HEK293 (cell line): ENCODE measurements around the gene PANX2.

Experiments
- GLIS1 ChIP-seq: fragments of 450-650 bp; formaldehyde crosslinking; IDR thresholded peaks from 2 replicates; pipeline ENCODE4 v1.5.1; 2016; ENCODE audit warnings: missing biosample characterization, missing genetic modification characterization
- HOXC10 ChIP-seq: sonication (generic); formaldehyde crosslinking; IDR thresholded peaks from 2 replicates; pipeline ENCODE4 v1.8.1; 2023; ENCODE audit warnings: mild to moderate bottlenecking, missing genetic modification reagents
- HOXD13 ChIP-seq: sonication (generic); formaldehyde crosslinking; IDR thresholded peaks from 2 replicates; pipeline ENCODE4 v1.8.0; 2022; ENCODE audit warnings: missing genetic modification reagents, borderline replicate concordance
- IKZF3 ChIP-seq: fragments of 450-650 bp; IDR thresholded peaks from 2 replicates; pipeline ENCODE4 v1.5.0; 2018; ENCODE audit warnings: missing biosample characterization, mild to moderate bottlenecking, missing genetic modification characterization, moderate library complexity
- ZNF138 ChIP-seq: fragments of 450-650 bp; formaldehyde crosslinking; IDR thresholded peaks from 2 replicates; pipeline ENCODE4 v1.5.1; 2016; ENCODE audit warnings: missing biosample characterization, missing genetic modification characterization, borderline replicate concordance
- ZNF169 ChIP-seq: fragments of 450-650 bp; formaldehyde crosslinking; IDR thresholded peaks from 2 replicates; pipeline ENCODE4 v1.5.1; 2016; ENCODE audit warnings: missing biosample characterization, missing genetic modification characterization
- ZNF174 ChIP-seq: fragments of 450-650 bp; formaldehyde crosslinking; IDR thresholded peaks from 2 replicates; pipeline ENCODE4 v1.5.0; 2017; ENCODE audit warnings: missing biosample characterization, mild to moderate bottlenecking, missing genetic modification characterization
- ZNF211 ChIP-seq: fragments of 450-650 bp; formaldehyde crosslinking; IDR thresholded peaks from 2 replicates; pipeline ENCODE4 v1.5.1; 2016; ENCODE audit warnings: low read depth, missing biosample characterization, missing genetic modification characterization
- ZNF239 ChIP-seq: fragments of 450-650 bp; formaldehyde crosslinking; IDR thresholded peaks from 2 replicates; pipeline ENCODE4 v1.5.1; 2016; ENCODE audit warnings: missing biosample characterization, missing genetic modification characterization
- ZNF302 ChIP-seq: fragments of 450-650 bp; formaldehyde crosslinking; IDR thresholded peaks from 2 replicates; pipeline ENCODE4 v1.5.1; 2016; ENCODE audit warnings: missing biosample characterization, missing genetic modification characterization, low read depth
- ZNF354C ChIP-seq: fragments of 450-650 bp; formaldehyde crosslinking; IDR thresholded peaks from 2 replicates; pipeline ENCODE4 v1.5.1; 2016; ENCODE audit warnings: missing biosample characterization, missing genetic modification characterization, low read depth, borderline replicate concordance
- ZNF560 ChIP-seq: fragments of 450-650 bp; formaldehyde crosslinking; IDR thresholded peaks from 2 replicates; pipeline ENCODE4 v1.5.1; 2017; ENCODE audit warnings: missing biosample characterization, missing genetic modification characterization, borderline replicate concordance
- ZNF626 ChIP-seq: fragments of 450-650 bp; sonication (Bioruptor Pico); formaldehyde crosslinking; IDR thresholded peaks from 2 replicates; pipeline ENCODE4 v1.5.1; 2018; ENCODE audit warnings: missing biosample characterization, missing genetic modification characterization, inconsistent platforms
- ZNF660 ChIP-seq: fragments of 450-650 bp; IDR thresholded peaks from 2 replicates; pipeline ENCODE4 v1.5.1; 2018; ENCODE audit warnings: missing biosample characterization, mild to moderate bottlenecking, missing genetic modification characterization
- ZNF677 ChIP-seq: fragments of 450-650 bp; IDR thresholded peaks from 2 replicates; pipeline ENCODE4 v1.5.0; 2018; ENCODE audit warnings: missing biosample characterization, mild to moderate bottlenecking, missing genetic modification characterization, moderate library complexity
- ZNF843 ChIP-seq: fragments of 450-650 bp; formaldehyde crosslinking; IDR thresholded peaks from 2 replicates; pipeline ENCODE4 v1.5.1; 2016; ENCODE audit warnings: missing biosample characterization, missing genetic modification characterization
- TF ChIP-seq, protein P1 (sequence below): fragments of 450-650 bp; formaldehyde crosslinking; IDR thresholded peaks from 2 replicates; pipeline ENCODE4 v1.5.1; 2016; ENCODE audit warnings: missing biosample characterization, missing genetic modification characterization, low read depth
- TF ChIP-seq, protein P2 (sequence below): fragments of 450-650 bp; IDR thresholded peaks from 2 replicates; pipeline ENCODE4 v1.5.1; 2018; ENCODE audit warnings: missing biosample characterization, mild to moderate bottlenecking, missing genetic modification characterization
- TF ChIP-seq, protein P3 (sequence below): sonication (generic); formaldehyde crosslinking; IDR thresholded peaks from 2 replicates; pipeline ENCODE4 v1.8.1; 2022; ENCODE audit warnings: mild to moderate bottlenecking, moderate library complexity, missing genetic modification reagents
- TF ChIP-seq, protein P4 (sequence below): fragments of 450-650 bp; formaldehyde crosslinking; optimal IDR thresholded peaks from 2 replicates; pipeline ENCODE3; 2016; ENCODE audit warnings: missing biosample characterization, mild to moderate bottlenecking, missing genetic modification characterization
- TF ChIP-seq, protein P5 (sequence below): fragments of 450-650 bp; formaldehyde crosslinking; IDR thresholded peaks from 2 replicates; pipeline ENCODE4 v1.5.1; 2016; ENCODE audit warnings: missing biosample characterization, missing genetic modification characterization

The PANX2 gene

DNA sequence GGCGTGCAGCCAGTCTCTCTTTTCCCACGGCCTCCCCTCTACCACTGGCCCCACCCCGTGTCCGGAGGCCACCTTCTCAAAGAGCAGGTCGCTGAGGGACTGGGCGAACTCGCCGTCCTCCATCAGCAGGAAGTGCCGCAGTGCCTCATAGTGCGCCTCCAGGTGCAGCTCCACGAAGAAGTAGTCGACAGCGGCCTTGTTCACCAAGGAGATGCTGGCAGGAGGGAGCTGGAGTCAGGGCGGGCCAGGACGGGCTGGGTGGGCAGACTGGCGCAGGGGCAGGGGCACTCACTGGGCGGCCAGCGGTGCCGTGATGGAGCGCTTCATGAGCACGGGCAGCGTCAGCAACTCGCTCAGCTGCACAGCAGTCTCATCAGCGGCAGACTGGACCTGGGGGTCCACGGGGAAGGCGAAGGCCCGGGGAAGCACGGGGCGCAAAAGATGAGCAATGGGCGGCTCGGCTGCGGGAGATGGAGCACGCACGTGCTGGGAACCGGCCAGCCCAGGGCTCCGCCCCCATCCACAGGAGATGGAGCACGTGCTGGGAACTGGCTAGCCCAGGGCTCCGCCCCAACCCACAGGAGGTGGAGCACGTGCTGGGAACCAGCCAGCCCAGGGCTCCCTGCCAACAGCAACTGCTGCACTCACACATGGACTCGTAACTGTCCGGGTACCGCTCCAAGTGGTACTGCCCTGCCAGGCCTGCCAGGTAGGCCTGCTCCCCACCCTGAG lies 48.6 kb downstream of the PANX2 start (continued):
- TF ChIP-seq, protein P1, sequence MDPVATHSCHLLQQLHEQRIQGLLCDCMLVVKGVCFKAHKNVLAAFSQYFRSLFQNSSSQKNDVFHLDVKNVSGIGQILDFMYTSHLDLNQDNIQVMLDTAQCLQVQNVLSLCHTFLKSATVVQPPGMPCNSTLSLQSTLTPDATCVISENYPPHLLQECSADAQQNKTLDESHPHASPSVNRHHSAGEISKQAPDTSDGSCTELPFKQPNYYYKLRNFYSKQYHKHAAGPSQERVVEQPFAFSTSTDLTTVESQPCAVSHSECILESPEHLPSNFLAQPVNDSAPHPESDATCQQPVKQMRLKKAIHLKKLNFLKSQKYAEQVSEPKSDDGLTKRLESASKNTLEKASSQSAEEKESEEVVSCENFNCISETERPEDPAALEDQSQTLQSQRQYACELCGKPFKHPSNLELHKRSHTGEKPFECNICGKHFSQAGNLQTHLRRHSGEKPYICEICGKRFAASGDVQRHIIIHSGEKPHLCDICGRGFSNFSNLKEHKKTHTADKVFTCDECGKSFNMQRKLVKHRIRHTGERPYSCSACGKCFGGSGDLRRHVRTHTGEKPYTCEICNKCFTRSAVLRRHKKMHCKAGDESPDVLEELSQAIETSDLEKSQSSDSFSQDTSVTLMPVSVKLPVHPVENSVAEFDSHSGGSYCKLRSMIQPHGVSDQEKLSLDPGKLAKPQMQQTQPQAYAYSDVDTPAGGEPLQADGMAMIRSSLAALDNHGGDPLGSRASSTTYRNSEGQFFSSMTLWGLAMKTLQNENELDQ (tag by site-specific recombination), result no peak
- no peak for TF ChIP-seq ZNF169 (tag by site-specific recombination)
- TF ChIP-seq, protein P2, sequence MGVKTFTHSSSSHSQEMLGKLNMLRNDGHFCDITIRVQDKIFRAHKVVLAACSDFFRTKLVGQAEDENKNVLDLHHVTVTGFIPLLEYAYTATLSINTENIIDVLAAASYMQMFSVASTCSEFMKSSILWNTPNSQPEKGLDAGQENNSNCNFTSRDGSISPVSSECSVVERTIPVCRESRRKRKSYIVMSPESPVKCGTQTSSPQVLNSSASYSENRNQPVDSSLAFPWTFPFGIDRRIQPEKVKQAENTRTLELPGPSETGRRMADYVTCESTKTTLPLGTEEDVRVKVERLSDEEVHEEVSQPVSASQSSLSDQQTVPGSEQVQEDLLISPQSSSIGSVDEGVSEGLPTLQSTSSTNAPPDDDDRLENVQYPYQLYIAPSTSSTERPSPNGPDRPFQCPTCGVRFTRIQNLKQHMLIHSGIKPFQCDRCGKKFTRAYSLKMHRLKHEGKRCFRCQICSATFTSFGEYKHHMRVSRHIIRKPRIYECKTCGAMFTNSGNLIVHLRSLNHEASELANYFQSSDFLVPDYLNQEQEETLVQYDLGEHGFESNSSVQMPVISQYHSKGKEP, result 0 out of 2 replicates have a peak, but pooled peaks have one; percentile 38
- no peak for TF ChIP-seq ZNF211 (tag by site-specific recombination)
- TF ChIP-seq ZNF677 (tag by site-specific recombination), result no peak
- no peak for TF ChIP-seq ZNF138 (tag by site-specific recombination)
- TF ChIP-seq ZNF239 (tag by site-specific recombination), result no peak
- TF ChIP-seq, protein P3, sequence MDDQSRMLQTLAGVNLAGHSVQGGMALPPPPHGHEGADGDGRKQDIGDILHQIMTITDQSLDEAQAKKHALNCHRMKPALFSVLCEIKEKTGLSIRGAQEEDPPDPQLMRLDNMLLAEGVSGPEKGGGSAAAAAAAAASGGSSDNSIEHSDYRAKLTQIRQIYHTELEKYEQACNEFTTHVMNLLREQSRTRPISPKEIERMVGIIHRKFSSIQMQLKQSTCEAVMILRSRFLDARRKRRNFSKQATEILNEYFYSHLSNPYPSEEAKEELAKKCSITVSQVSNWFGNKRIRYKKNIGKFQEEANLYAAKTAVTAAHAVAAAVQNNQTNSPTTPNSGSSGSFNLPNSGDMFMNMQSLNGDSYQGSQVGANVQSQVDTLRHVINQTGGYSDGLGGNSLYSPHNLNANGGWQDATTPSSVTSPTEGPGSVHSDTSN (CRISPR knock-in tag), result no peak
- peak; percentile 30 for TF ChIP-seq GLIS1 (tag by site-specific recombination)
- TF ChIP-seq, protein P4, sequence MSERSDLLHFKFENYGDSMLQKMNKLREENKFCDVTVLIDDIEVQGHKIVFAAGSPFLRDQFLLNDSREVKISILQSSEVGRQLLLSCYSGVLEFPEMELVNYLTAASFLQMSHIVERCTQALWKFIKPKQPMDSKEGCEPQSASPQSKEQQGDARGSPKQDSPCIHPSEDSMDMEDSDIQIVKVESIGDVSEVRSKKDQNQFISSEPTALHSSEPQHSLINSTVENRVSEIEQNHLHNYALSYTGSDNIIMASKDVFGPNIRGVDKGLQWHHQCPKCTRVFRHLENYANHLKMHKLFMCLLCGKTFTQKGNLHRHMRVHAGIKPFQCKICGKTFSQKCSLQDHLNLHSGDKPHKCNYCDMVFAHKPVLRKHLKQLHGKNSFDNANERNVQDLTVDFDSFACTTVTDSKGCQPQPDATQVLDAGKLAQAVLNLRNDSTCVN, result no peak
- TF ChIP-seq ZNF626, result no peak
- TF ChIP-seq HOXC10 (CRISPR knock-in tag), result no peak
- no peak for TF ChIP-seq ZNF354C (tag by site-specific recombination)
- no peak for TF ChIP-seq IKZF3 (tag by site-specific recombination)
- TF ChIP-seq, protein P5, sequence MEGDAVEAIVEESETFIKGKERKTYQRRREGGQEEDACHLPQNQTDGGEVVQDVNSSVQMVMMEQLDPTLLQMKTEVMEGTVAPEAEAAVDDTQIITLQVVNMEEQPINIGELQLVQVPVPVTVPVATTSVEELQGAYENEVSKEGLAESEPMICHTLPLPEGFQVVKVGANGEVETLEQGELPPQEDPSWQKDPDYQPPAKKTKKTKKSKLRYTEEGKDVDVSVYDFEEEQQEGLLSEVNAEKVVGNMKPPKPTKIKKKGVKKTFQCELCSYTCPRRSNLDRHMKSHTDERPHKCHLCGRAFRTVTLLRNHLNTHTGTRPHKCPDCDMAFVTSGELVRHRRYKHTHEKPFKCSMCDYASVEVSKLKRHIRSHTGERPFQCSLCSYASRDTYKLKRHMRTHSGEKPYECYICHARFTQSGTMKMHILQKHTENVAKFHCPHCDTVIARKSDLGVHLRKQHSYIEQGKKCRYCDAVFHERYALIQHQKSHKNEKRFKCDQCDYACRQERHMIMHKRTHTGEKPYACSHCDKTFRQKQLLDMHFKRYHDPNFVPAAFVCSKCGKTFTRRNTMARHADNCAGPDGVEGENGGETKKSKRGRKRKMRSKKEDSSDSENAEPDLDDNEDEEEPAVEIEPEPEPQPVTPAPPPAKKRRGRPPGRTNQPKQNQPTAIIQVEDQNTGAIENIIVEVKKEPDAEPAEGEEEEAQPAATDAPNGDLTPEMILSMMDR (tag by site-specific recombination), result no peak
- TF ChIP-seq ZNF560 (tag by site-specific recombination), result no peak
- TF ChIP-seq ZNF660 (tag by site-specific recombination), result no peak
- no peak for TF ChIP-seq ZNF843 (tag by site-specific recombination)
- no peak for TF ChIP-seq HOXD13 (CRISPR knock-in tag)
- TF ChIP-seq ZNF302, result no peak
- no peak for TF ChIP-seq ZNF174 (tag by site-specific recombination)
